Right lobe of liver (tissue), 4 donors: Measurements from ENCODE around the gene CNTN6.

Experiments used
- CTCF ChIP-seq, 4 donors: fragments of 200-600 bp in 3 of 4; fragments of 450-650 bp in 1 of 4; IDR thresholded peaks; one replicate each; pipeline versions ENCODE4 v1.5.1 to v1.8.0; 2016 to 2022; ENCODE audit warnings: antibody characterized with exemption in 4 of 4, mild to moderate bottlenecking in 2 of 4
- POLR2A ChIP-seq: fragments of 450-650 bp; IDR thresholded peaks from one replicate; pipeline ENCODE4 v1.6.1; 2017; ENCODE audit warnings: antibody characterized with exemption, mild to moderate bottlenecking
- donor health status: DM: no; HTN: no; CAD: no.
- donor health status: DM: no; HTN: no; CAD: no.
- donor health status: DM: no; HTN: yes; CAD: no.

GRCh38 chr3:1191026-1191425 is 98.2 kb downstream of the CNTN6 start:
- TF ChIP-seq CTCF (IDR thresholded peaks at IDR 0.05) (no peak), POLR2A (no peak)
